IPS-18c (cell line): ENCODE measurements around the gene DNAAF3.
A peak's percentile ranks its signal among the peaks of the same experiment; 100 is the strongest.
"Not testable (repeated sequence)": the region's sequence is repeated elsewhere in the genome, so short reads cannot be mapped to it uniquely, and the experiment has no call there.

Experiments
- H3K4me3 ChIP-seq: 2 replicates; pipeline ENCODE4 v1.7.0; 2013; ENCODE audit warnings: low read depth, mild to moderate bottlenecking, low read length, moderate library complexity; ENCODE audit not compliant: insufficient read depth
- H3K9me3 ChIP-seq: one replicate; pipeline ENCODE4 v1.6.1; 2013; ENCODE audit warnings: mild to moderate bottlenecking, low read length, moderate library complexity; ENCODE audit not compliant: control insufficient read depth, insufficient read depth

DNAAF3 gene

DNA sequence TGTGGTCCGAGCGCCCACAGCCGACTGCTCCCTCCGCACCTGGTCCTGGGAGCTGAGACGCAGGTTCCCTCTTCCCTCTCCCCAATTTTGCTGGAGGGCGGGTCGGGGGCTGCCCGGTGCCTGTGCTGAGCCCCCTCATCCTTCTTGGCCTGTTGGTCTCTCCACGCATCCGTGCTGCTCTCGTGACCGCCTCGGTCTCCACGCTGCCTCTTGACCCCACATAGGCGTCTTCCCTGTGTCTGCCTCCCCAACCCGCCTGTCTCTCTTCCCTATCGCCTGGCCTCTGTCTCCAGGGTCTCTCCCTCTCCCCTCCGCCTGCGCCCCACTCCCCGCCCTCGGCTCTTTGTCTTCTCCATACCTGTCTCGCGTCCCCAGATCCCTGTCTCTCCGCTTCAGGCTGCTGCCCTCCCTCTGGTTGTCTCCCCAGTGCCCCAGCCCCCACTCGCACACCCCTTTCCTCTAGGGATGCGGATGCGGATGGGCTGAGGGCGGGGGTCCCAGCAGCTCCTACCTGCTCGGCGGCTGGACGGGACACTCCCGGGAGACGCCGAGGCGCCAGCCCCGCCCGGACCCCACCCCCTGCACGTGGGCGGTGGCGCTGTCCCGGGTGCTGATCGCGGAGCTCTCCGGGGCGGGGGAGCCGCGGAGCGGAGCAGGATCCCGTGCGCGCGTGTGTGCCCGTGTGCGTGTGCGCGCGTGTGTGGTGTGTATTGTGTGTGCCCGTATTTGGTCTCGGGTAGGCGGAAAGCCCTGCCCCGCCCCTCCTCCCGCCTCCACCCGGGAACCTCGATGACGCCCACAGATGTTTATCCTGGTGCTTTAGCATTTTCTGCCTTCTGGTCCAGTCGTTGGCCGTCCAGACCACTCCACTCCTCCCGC is 13.4 kb upstream of the DNAAF3 start, which contains the start of gene SYT5:
Gene SYT5, minus strand, starts transcription at position 684 of the 879 bp plus-strand sequence. CDS start 1,248 bp downstream, outside the sequence.
- Histone ChIP-seq H3K9me3 (peaks cover 3% of the 10 kb centered on the region), H3K4me3 (peak within 1 kb of the TSS; percentile 71)

GRCh38 chr19:55178781-55179599 is 12.6 kb upstream of the DNAAF3 start:
- Histone ChIP-seq H3K4me3 (peak overlapping the region; percentile 71), H3K9me3 (peaks cover 3% of the 10 kb centered on the region)

DNA sequence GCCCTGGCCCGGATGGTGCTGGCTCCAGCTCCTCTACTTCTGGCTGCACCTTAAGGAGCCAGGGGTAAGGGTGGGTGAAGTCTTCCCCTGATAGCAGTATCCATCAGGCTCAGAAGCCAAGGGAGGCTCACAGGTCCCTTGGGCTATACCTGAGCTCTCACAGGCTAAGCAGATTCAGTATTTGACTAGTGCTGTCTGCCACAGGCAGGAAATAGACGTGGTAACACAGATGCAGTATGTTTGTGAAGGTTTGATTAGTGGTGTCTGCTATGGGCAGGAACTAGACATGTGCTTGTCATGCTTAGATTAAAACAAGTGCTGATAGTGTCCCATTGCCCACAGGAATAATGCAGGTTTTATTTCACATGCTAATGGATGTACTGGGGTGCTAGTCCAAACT is 9.7 kb upstream of the DNAAF3 start:
- H3K9me3 ChIP-seq = no peaks in the 10 kb centered on the region
- H3K4me3 ChIP-seq = no peak overlapping the region

GRCh38 chr19:55175117-55175867 is 8.9 kb upstream of the DNAAF3 start:
- Histone ChIP-seq H3K9me3 (no peaks in the 10 kb centered on the region), H3K4me3 (peak overlapping the region; percentile 30; the same call in 1 of the 2 replicates)

DNA sequence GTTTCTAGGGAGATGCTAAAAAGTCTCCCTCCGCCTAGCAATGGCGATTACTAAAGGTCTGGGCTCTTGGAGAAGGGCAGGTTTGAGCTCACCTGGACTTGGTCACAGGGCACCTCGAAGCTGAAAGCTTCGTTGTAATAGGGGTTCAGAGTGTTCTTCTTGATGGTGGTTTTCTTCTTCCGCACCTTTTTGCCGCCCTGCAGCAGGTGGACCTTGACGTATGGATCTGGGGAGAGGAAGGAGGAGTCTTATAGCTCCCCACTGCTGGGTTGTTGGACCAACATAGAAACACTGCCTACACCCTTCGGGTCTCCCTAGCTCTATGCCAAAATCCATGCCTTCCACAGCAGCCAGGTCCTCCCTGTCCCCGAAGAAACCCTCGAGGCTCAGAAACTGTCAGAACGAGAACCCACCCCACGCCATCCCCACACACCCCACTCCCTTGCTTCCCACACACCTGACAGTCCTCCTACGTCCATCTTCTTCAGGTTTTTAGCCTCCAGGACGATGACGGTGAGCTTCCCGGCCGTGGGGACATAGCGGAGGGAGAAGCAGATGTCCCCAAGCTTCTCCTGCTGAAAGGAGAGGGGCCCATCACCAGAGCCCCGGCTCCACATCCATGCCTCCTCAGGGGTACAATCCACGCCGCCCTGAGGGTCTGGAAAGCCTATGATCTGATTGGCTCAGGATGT is 8.2 kb upstream of the DNAAF3 start:
- Histone ChIP-seq H3K9me3 (no peaks in the 10 kb centered on the region), H3K4me3 (peak overlapping the region; percentile 70)

DNA sequence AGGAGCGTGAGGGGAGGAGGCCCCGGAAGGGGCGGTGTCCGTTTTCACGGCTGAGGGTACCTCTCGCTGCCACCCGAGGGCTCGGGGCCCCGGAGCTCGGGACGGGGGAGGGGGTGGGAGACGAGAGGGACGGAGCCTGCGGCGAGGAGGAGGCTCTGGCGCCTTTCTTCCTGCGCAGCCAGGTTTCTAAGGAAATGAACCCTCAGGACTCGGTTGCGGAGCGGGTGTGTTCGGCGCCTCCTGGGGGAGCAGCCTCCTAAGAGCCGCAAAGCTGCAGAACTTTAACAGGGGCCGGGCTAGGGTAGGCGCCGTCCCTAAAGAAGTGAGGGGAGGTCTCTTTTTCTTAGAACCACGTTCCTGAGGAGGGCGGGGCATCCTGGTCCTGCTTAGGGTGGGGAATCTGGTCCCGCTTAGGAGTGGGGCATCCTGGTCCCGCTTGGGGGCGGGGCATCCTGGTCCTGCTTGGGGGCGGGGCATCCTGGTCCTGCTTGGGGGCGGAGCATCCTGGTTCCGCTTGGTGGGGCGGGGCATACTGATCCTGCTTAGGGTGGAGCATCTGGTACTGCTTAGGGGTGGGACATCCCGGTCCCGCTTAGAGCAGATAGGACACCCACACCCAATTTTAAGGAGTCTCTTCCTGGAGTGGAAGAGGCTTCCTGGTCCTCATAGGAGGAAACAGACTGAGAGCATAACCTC is 7.4 kb upstream of the DNAAF3 start:
- Histone ChIP-seq H3K9me3 (no peaks in the 10 kb centered on the region), H3K4me3 (peak overlapping the region; percentile 70)

- peak overlapping the region; percentile 70 for H3K4me3 ChIP-seq
- H3K9me3 ChIP-seq = no peaks in the 10 kb centered on the region
Observed at GRCh38 chr19:55173186-55173713, 6.8 kb upstream of the DNAAF3 start.

DNA sequence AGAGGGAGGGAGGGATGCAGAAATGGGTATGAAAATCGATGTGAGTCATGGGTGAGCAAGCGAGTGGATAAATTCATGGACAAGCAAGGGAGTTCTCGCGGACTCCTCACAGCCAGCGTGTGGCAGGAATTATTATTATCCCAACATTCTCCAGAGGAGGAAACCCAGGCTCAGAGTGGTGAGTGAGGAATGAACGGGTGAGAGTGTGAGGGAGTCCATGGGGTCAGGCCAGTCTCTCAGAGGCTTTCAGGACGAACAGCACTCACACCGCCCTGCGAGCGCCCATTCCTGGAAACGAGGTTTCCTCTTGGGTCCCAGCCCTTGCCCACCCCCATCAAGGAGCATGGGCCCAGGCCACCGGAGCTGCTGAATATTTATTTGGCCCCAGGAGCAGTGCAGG is 6.3 kb upstream of the DNAAF3 start:
- Histone ChIP-seq H3K9me3 (no peaks in the 10 kb centered on the region), H3K4me3 (peak overlapping the region; percentile 70)

- not testable (repeated sequence) for H3K4me3 ChIP-seq, H3K9me3 ChIP-seq
Observed at GRCh38 chr19:55172318-55172717, 5.9 kb upstream of the DNAAF3 start.

GRCh38 chr19:55171440-55171839 is 5.0 kb upstream of the DNAAF3 start:
- Histone ChIP-seq H3K4me3 (no peak overlapping the region), H3K9me3 (no peaks in the 10 kb centered on the region)

- Histone ChIP-seq H3K9me3 (no peaks in the 10 kb centered on the region), H3K4me3 (no peak overlapping the region)
Observed at GRCh38 chr19:55169136-55169535, 2.7 kb upstream of the DNAAF3 start.

- Histone ChIP-seq H3K9me3 (no peaks in the 10 kb centered on the region), H3K4me3 (peak overlapping the region; percentile 72)
Observed at GRCh38 chr19:55165952-55166529, 372 bp downstream of the DNAAF3 start.

DNA sequence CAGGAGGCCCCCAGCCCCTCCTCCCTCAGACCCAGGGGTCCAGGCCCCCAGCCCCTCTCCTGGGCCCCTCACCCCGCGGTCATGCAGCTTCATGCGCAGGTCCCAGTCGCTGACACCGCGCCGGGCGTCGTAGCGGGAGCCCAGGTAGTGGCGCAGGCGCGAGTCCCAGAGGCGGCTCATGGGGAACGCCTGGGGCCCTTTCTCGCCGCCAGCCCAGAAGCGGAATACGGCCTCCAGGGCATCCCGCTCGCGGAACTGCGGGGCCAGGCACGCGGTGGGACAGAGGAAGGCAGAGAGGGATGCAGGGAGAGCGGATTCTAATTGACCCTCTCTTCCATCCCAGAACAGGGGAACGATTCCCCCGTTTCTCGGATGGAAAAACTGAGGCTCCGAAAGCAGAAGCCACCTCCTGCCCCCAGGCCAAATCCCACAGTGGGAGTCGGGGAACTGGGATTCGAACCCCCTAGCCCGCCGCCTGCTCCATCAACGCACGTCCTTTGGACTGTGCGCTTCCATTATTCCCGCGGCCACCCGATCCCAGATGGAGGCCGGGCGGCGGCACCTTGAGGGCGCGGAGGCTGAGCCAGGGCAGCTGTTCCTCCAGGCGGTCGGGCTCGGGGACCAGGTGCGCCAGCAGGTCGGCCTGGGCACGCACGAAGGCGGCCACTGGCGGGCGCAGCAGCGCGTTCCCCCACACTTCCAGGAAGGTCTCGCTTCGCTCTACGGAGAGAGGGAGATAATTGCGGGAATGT is 4.7 kb downstream of the DNAAF3 start:
- 0 out of 2 replicates have a peak overlapping the region, but pooled peaks have one; percentile 24 for H3K4me3 ChIP-seq
- H3K9me3 ChIP-seq = no peaks in the 10 kb centered on the region

- Histone ChIP-seq H3K4me3 (peak overlapping the region; percentile 24; the same call in 1 of the 2 replicates), H3K9me3 (no peaks in the 10 kb centered on the region)
Observed at GRCh38 chr19:55160986-55161365, 5.4 kb downstream of the DNAAF3 start.
